GM18505 (cell line): Measurements from ENCODE around the gene FANCC.

ENCODE experiments used
- ATAC-seq: cut with Tn5 transposase; IDR thresholded peaks from one replicate; pipeline ENCODE4 v1.9.1; 2021; ENCODE audit not compliant: unreplicated experiment
- POLR2A ChIP-seq: IDR thresholded peaks from 4 replicates; pipeline ENCODE4 v1.6.1; 2011; ENCODE audit warnings: borderline replicate concordance; ENCODE audit not compliant: insufficient read depth, insufficient read length; ENCODE audit errors: extremely low read depth

Gene FANCC

DNA sequence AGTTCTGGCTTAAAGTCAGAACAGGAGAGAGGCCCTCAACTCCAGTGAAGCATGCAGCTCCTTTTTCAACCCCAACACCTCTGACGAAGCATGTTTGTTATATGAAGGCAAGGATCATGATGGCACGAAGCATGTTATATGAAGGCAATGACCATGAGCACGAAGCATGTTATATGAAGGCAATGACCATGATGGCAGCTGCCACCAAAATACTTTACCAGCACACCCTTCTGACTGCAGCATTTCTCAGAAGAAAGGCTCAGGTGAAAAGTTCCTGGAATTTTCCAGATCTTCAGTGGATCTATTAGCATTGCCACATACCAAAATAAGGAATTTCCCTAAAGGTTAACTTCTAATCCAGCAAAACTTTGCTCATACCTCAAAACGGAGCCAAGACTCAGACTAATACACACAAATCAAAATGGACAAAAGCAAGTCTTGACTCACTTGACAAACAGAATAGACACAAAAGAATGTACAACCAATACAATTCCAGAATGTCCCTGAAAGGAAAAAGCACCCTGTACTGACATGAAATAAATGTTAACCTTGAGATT, 217.4 kb downstream of the FANCC start:
- no peak for ATAC-seq
- no peak for TF ChIP-seq POLR2A

GRCh38 chr9:95099321-95100070, 218.0 kb downstream of the FANCC start:
- no peak for TF ChIP-seq POLR2A
- no peak for ATAC-seq

DNA sequence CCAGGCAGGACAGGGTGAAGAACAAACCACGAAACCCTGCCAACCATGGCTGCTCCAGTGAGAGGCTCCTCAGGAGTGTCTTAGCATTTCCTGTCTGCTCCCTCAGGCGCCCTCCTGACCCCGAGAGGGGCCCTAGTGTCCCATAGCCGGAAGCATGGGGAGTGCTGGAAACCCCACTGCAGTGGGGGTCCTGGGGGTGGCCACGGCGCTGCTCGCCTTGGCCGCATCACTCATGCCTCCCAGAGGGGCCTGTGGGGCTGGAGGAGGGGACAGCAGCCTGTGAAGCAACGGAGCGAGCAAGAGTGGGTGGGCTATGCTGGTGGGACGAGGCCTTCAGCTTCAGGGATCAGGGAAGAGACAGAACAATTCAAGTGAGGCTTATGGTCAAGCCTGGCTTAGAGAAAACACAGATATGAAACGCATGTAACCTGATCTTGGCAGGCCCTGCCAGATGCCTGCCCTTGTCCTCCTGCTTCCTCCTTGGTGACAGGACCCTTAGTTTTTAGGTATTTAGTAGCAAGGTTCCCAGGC, 219.1 kb downstream of the FANCC start:
- TF ChIP-seq POLR2A: no peak
- no peak for ATAC-seq

DNA sequence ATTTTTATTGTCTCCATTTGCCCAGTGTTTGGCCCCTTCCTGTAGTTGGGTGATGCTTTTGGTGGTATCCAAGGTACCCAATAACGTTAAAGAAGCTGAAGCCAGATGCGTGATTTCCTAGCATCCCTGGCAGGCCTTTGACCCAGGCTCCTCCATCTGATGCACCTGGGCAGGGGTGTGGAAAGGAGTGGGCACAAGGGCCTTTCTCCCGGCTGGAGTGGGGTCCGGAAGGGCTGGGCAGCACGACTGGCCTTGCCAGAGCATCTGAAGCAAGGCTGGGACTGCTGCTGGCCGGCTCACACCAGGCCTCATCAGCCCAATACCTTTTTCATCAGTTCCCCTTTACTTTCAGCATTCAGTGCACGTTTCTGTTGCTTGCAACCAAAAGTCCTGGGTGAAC, 220.2 kb downstream of the FANCC start:
- no peak for TF ChIP-seq POLR2A
- no peak for ATAC-seq

- ATAC-seq: no peak
- no peak for TF ChIP-seq POLR2A
Measured at GRCh38 chr9:95096807-95097206, 220.7 kb downstream of the FANCC start.

DNA sequence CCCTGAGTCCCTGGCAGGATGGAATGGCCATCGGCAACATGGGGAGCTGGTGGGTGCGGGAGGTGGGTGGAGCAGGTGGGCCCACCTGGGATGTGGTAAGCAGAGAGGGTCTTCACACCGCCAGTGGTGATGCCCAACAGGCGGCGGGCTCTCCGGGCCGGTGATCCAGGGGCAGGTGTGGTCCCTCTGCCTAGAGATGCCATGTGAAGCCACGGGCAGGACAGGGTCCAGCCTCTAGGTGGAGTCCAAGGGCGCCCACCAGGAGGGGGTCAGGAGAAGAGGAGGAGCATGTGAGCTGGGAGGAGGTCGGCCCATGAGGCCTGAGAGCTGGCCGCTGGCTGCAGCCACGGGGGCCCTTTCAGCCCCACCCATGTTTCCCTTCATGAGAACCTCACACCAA, 221.1 kb downstream of the FANCC start:
- no peak for TF ChIP-seq POLR2A
- ATAC-seq: no peak

DNA sequence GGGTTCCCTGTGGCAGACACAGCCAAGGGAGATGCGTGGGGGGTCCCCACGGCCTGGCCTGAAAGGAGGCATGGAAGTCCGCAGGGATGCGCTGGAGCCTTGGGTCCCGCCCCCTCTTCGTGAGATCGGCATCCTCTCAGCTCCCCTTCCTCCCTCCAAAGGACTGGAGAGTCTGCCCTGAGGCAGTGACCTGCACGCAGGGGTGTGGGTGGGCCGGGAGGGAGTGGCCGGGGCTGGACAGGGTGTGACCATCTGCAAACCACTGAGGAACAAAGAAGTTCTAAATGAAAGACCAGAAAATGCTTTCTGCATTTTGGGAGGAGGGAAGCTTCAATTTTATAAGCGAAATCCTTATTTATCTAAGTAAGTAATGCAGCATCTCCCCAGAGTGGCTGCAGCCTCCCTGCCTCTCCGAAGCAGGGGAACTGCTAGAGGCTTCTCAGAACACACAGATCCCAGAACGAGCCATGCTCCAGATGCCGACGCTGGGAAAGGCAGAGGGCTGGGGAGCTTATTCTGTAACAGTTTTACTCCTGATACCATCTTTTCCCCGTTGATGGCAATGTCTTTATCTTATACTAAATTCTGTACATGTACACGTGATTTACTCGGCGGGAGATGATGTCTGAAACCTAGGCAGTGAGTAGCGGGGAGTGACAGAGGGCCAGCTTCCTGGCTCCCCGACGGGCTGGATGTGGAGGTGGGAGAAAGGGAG, 221.7 kb downstream of the FANCC start:
- ATAC-seq: no peak
- no peak for TF ChIP-seq POLR2A

GRCh38 chr9:95094002-95094401, 223.5 kb downstream of the FANCC start:
- ATAC-seq: no peak
- no peak for TF ChIP-seq POLR2A

DNA sequence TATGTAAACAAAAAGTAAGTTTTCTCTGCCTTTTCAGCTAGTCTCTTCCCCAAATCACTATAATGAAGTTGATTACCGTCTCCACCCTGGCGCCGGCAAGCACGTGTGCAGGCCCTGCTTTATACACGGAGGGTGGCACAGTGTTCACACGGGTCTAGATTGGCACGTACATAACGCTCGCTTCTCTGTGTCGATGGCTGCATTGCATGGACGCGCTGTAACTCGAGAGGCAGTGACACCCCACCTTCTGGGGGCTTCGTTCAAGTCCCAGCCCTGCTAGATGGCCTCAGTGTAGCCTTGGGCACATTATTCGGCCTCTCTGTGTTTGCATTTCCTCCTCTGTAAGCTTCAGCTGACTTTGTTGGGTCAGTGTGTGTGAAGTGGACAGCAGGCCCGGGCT, 223.9 kb downstream of the FANCC start:
- no peak for ATAC-seq
- no peak for TF ChIP-seq POLR2A

DNA sequence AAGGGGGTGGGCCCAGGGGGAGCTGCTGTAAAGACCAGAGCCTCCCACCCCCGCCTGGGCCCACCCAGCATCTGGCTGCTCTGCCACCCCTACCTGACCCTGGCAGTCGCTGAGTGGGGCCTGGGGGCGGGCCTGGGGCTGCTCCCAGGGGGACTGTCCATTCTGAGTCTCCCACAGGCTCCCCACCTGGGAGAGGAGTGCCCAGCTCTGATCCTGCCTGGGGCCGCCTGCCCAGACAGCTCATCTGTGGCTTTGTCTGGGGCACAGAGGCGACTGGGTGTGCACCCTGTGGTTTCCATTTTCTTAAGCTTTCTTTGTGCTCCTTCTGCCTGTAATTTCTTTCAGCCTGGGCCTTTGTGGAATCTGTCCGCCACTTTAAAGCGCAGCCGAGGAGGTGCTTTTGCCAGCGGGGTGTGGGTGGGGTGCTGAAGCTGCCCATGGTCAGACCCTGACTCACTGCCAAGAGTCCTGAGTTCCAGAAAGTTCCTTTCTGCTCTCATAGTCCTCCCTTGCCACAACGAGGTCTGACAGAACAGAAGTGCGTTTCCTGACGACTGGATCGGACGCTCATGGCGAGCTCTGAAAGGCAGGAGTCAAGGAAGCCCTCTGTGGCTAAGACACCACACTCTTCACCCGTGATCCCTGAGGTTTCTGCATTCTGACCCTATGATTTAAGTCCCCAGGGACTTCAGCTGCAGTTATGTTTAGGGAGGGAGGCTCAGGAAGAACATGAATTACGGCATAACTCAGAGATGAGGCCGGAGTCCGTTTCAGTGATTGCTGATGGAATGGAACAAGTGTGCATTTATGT, 225.0 kb downstream of the FANCC start:
- no peak for TF ChIP-seq POLR2A
- no peak for ATAC-seq

- no peak for TF ChIP-seq POLR2A
- ATAC-seq: no peak
Measured at GRCh38 chr9:95091601-95092261, 225.8 kb downstream of the FANCC start.

DNA sequence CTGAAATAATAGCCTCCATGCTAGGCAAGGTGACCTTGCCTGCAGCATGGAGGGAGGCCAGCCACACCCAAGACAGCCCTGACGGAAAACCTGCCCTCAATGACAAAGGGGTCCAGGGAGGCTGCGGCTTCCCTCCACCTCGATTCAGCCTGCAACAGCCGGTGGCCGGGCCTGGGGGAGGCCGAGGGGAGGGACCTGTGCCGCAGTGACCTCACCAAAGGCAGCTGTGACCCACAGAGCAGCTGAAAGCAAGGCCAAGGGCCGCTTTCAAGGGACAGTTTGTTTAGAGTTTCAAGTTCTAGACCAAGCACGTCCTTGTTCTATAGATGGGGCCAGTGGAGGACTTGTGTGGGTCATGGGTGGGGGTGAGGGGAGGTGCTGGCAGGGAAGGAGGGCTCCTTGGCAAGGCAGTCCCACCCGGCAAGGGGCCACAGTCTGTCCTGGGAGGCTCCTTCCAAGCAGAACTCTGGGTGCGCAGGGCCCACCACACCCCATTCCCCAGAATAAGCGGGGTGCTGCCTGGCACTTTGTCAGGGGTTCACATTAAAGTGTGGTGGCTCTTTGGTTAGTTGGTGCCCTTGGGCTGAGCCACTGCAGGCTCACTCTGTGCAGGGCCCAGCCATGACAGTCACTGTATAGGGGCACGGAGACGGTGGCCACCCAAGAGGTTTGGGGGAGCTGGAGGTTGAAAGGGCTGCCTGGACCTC, 226.5 kb downstream of the FANCC start:
- TF ChIP-seq POLR2A: no peak
- ATAC-seq: no peak

- no peak for ATAC-seq
Measured at GRCh38 chr9:95090023-95090791, 227.3 kb downstream of the FANCC start.

More at GRCh38 chr9:95090023-95090791, 227.3 kb downstream of the FANCC start:
- no peak for TF ChIP-seq POLR2A
